GM21529 (cell line): ENCODE data around the gene UBE2C.
A peak's percentile ranks its signal among the peaks of the same experiment; 100 is the strongest.

ENCODE experiments used
- ATAC-seq: cut with Tn5 transposase; IDR thresholded peaks from one replicate; pipeline ENCODE4 v1.9.1; 2021; ENCODE audit not compliant: unreplicated experiment

Gene UBE2C

GRCh38 chr20:45857882-45858216, 45.4 kb downstream of the UBE2C start:
- ATAC-seq = peak; percentile 32

- ATAC-seq = no peak
Observed at GRCh38 chr20:45859916-45860315, 47.5 kb downstream of the UBE2C start.

GRCh38 chr20:45860560-45861220, 48.2 kb downstream of the UBE2C start:
- no peak for ATAC-seq

- no peak for ATAC-seq
Observed at GRCh38 chr20:45861221-45862075, 49.0 kb downstream of the UBE2C start.

GRCh38 chr20:45863543-45864470, 51.4 kb downstream of the UBE2C start:
- no peak for ATAC-seq

GRCh38 chr20:45866454-45866853, 54.0 kb downstream of the UBE2C start:
- no peak for ATAC-seq
